IMR-90 (cell line): ENCODE results near the gene BRINP1. TPM values are rescaled to one million over a fixed set of nuclear protein-coding genes. Genes with fewer than 3 reads are reported as not detected.

Experiments
- ATAC-seq: fragments of 200-7000 bp; cut with Tn5 transposase; 2 replicates; pipeline ENCODE4 v1.9.1; 2020; ENCODE audit warnings: low read depth, mild to moderate bottlenecking, moderate library complexity
- BruUV-seq: library from RNA; stranded (reverse); fragments of 400-500 nt; replicated peaks from 2 replicates; lab custom pipeline; 2021; lab: Mats Ljungman, UMichigan
- CTCF ChIA-PET: fragments of 300-600 bp; formaldehyde crosslinking; extraction: SDS; loops from one replicate; lab custom pipeline; 2021; ENCODE audit warnings: antibody characterized with exemption; lab: Yijun Ruan, JAX
- POLR2A ChIA-PET: fragments of 300-600 bp; sonication (Branson Sonifier 250); formaldehyde crosslinking; loops from one replicate; lab custom pipeline; 2022; ENCODE audit warnings: antibody characterized with exemption; ENCODE audit not compliant: unreplicated experiment; lab: Charles Lee
- DNase-seq: peaks from one replicate; pipeline ENCODE4 v3.0.0; 2013
- H2AFZ ChIP-seq: replicated peaks from 2 replicates; pipeline ENCODE3; 2013; ENCODE audit warnings: low read length, mild to moderate bottlenecking; ENCODE audit not compliant: poor library complexity
- H2AK5ac ChIP-seq: 2 replicates; pipeline ENCODE4 v1.6.1; 2013; ENCODE audit warnings: low read depth, low read length, inconsistent platforms
- H2AK9ac ChIP-seq: replicated peaks from 2 replicates; pipeline ENCODE3; 2013; ENCODE audit warnings: mild to moderate bottlenecking, low read depth, low read length, moderate library complexity; ENCODE audit not compliant: poor library complexity
- H2BK120ac ChIP-seq: 2 replicates; pipeline ENCODE4 v1.6.1; 2013; ENCODE audit warnings: low read depth, low read length, inconsistent platforms
- H2BK15ac ChIP-seq: 3 replicates; pipeline ENCODE4 v1.6.1; 2013; ENCODE audit warnings: low read depth, low read length, inconsistent platforms
- H2BK20ac ChIP-seq: 2 replicates; pipeline ENCODE4 v1.6.1; 2013; ENCODE audit warnings: low read depth, mild to moderate bottlenecking, inconsistent platforms, low read length, moderate library complexity
- H2BK5ac ChIP-seq: 2 replicates; pipeline ENCODE4 v1.6.1; 2013; ENCODE audit warnings: mild to moderate bottlenecking, low read depth, low read length, inconsistent platforms; ENCODE audit not compliant: poor library complexity, severe bottlenecking
- H3K14ac ChIP-seq: replicated peaks from 2 replicates; pipeline ENCODE4 v1.6.1; 2013; ENCODE audit warnings: low read depth, low read length, inconsistent platforms
- H3K18ac ChIP-seq: 2 replicates; pipeline ENCODE4 v1.6.1; 2013; ENCODE audit warnings: low read depth, low read length, control low read depth
- H3K23ac ChIP-seq: 2 replicates; pipeline ENCODE4 v1.6.1; 2013; ENCODE audit warnings: low read depth, low read length, inconsistent platforms
- H3K27ac ChIP-seq: 2 replicates; pipeline ENCODE4 v1.5.1; 2013; ENCODE audit warnings: mild to moderate bottlenecking, control low read depth, low read length; ENCODE audit not compliant: insufficient read depth
- H3K27me3 ChIP-seq: 2 replicates; pipeline ENCODE4 v1.6.1; 2013; ENCODE audit warnings: low read length; ENCODE audit not compliant: control insufficient read depth, insufficient read depth
- H3K36me3 ChIP-seq: 2 replicates; pipeline ENCODE4 v1.6.1; 2013; ENCODE audit warnings: low read length, mixed read lengths; ENCODE audit not compliant: control insufficient read depth, insufficient read depth
- H3K4ac ChIP-seq: 2 replicates; pipeline ENCODE4 v1.6.1; 2013; ENCODE audit warnings: low read depth, low read length, inconsistent platforms
- H3K4me1 ChIP-seq: 2 replicates; pipeline ENCODE4 v1.6.1; 2013; ENCODE audit warnings: low read length, mixed read lengths; ENCODE audit not compliant: control insufficient read depth, insufficient read depth
- H3K4me2 ChIP-seq: 2 replicates; pipeline ENCODE4 v1.6.1; 2013; ENCODE audit warnings: low read depth, mild to moderate bottlenecking, control low read depth, low read length, moderate library complexity
- H3K4me3 ChIP-seq: 2 replicates; pipeline ENCODE4 v1.5.1; 2013; ENCODE audit warnings: low read depth, mild to moderate bottlenecking, control low read depth, low read length, moderate library complexity; ENCODE audit not compliant: insufficient read depth
- H3K56ac ChIP-seq: 2 replicates; pipeline ENCODE4 v1.6.1; 2013; ENCODE audit warnings: low read length, inconsistent platforms; ENCODE audit not compliant: insufficient read depth; ENCODE audit errors: extremely low read depth
- H3K79me1 ChIP-seq, 2 experiments: 2 replicates each; pipeline ENCODE4 v1.6.1; 2013; ENCODE audit warnings: low read length in 2 of 2, inconsistent platforms in 1 of 2, low read depth in 1 of 2
- H3K9ac ChIP-seq: 2 replicates; pipeline ENCODE4 v1.6.1; 2013; ENCODE audit warnings: low read depth, low read length, control low read depth
- H3K9me1 ChIP-seq: 2 replicates; pipeline ENCODE4 v1.6.1; 2013; ENCODE audit warnings: low read length, inconsistent platforms; ENCODE audit not compliant: insufficient read depth
- H3K9me3 ChIP-seq: 2 replicates; pipeline ENCODE4 v1.6.1; 2013; ENCODE audit warnings: low read length; ENCODE audit not compliant: control insufficient read depth, insufficient read depth
- H4K20me1 ChIP-seq: 2 replicates; pipeline ENCODE4 v1.6.1; 2013; ENCODE audit warnings: low read length, inconsistent platforms; ENCODE audit not compliant: insufficient read depth
- H4K5ac ChIP-seq: 2 replicates; pipeline ENCODE4 v1.6.1; 2013; ENCODE audit warnings: mild to moderate bottlenecking, low read depth, low read length, control low read depth
- H4K8ac ChIP-seq, 2 experiments: 2 replicates each; pipeline ENCODE4 v1.6.1; 2013; ENCODE audit warnings: low read depth in 2 of 2, low read length in 2 of 2, control low read depth in 1 of 2, inconsistent platforms in 1 of 2
- H4K91ac ChIP-seq: 2 replicates; pipeline ENCODE4 v1.6.1; 2013; ENCODE audit warnings: low read depth, low read length, inconsistent platforms; ENCODE audit not compliant: insufficient read depth
- BHLHE40 ChIP-seq: fragments of 150-350 bp; IDR thresholded peaks from 2 replicates; pipeline ENCODE4 v1.6.1; 2016; ENCODE audit warnings: mild to moderate bottlenecking, low read depth, low read length
- CEBPB ChIP-seq: IDR thresholded peaks from 2 replicates; pipeline ENCODE4 v1.6.1; 2012; ENCODE audit warnings: low read depth, low read length, improper control_type of control experiment
- CHD1 ChIP-seq: IDR thresholded peaks from 2 replicates; pipeline ENCODE4 v1.6.1; 2012; ENCODE audit warnings: low read depth, low read length, improper control_type of control experiment
- CTCF ChIP-seq: conservative IDR thresholded peaks from 2 replicates; pipeline ENCODE4 v1.5.1; 2012; ENCODE audit warnings: mild to moderate bottlenecking, low read depth, low read length, improper control_type of control experiment
- ELK1 ChIP-seq: fragments of 150-350 bp; IDR thresholded peaks from 2 replicates; pipeline ENCODE4 v1.6.1; 2016; ENCODE audit warnings: low read depth, mild to moderate bottlenecking, low read length, moderate library complexity, borderline replicate concordance
- FOS ChIP-seq: fragments of 150-350 bp; IDR thresholded peaks from 2 replicates; pipeline ENCODE4 v1.6.1; 2016; ENCODE audit warnings: low read depth, low read length
- MAFK ChIP-seq: IDR thresholded peaks from 2 replicates; pipeline ENCODE4 v1.6.1; 2012; ENCODE audit warnings: low read depth, low read length, improper control_type of control experiment
- MAZ ChIP-seq: IDR thresholded peaks from 2 replicates; pipeline ENCODE4 v1.6.1; 2012; ENCODE audit warnings: low read depth, mild to moderate bottlenecking, low read length, improper control_type of control experiment, moderate library complexity, borderline replicate concordance
- NFE2L2 ChIP-seq: fragments of 150-350 bp; IDR thresholded peaks from 2 replicates; pipeline ENCODE4 v1.6.1; 2016; ENCODE audit warnings: low read depth, mild to moderate bottlenecking, low read length
- RAD21 ChIP-seq: IDR thresholded peaks from 2 replicates; pipeline ENCODE4 v1.6.1; 2012; ENCODE audit warnings: low read length, improper control_type of control experiment
- RCOR1 ChIP-seq: IDR thresholded peaks from 2 replicates; pipeline ENCODE4 v1.6.1; 2012; ENCODE audit warnings: mild to moderate bottlenecking, low read length, improper control_type of control experiment; ENCODE audit not compliant: insufficient replicate concordance
- RFX5 ChIP-seq: IDR thresholded peaks from 2 replicates; pipeline ENCODE4 v1.8.0; 2012; ENCODE audit warnings: low read depth, mild to moderate bottlenecking, low read length, moderate library complexity
- SMC3 ChIP-seq: fragments of 150-350 bp; IDR thresholded peaks from 2 replicates; pipeline ENCODE4 v1.6.1; 2016; ENCODE audit warnings: low read depth, mild to moderate bottlenecking, antibody characterized with exemption, low read length, moderate library complexity
- WGBS, 2 experiments: methylation state at CpG; one replicate each; pipeline versions ENCODE4 v1.1.5 to v1.1.7; 2013; ENCODE audit warnings: missing lambda C conversion rate in 2 of 2; ENCODE audit not compliant: insufficient read length in 1 of 2; ENCODE audit errors: extremely low coverage in 2 of 2; 5-methylcytosine and 5-hydroxymethylcytosine counted together
- dilution Hi-C: fragments of 300-500 bp; cut with HindIII; formaldehyde crosslinking; loops from one replicate; pipeline ENCODE4 v1.14.3; 2018; ENCODE audit warnings: low sequenced_read_pairs; ENCODE audit not compliant: unreplicated experiment
- in situ Hi-C: fragments of 300-500 bp; cut with MboI; formaldehyde crosslinking; loops from 3 replicates; pipeline ENCODE4 v1.14.3; 2019; ENCODE audit warnings: low sequenced_read_pairs, inconsistent platforms, mixed read lengths
- intact Hi-C: fragments of 100-400 bp; cut with micrococcal nuclease; formaldehyde crosslinking; loops from 2 replicates; pipeline ENCODE4 v1.10.0; 2022
- polyA plus RNA-seq, 3 experiments: library from polyadenylated mRNA; depleted of rRNA; stranded (reverse); fragments of >200 nt; gene quantifications; 2 replicates each; pipeline ENCODE4 v1.2.3, GENCODE V29; 2012; ENCODE audit warnings: low replicate concordance in 1 of 3
- total RNA-seq: library from RNA; depleted of rRNA; stranded (reverse); fragments of >200 nt; gene quantifications from 2 replicates; pipeline ENCODE4 v1.2.3, GENCODE V29; 2012

The BRINP1 gene
- total and polyA plus RNA-seq, 2 of the 4 experiments (the other 2 are of a cell fraction) = under 0.01 TPM; not detected in 1

GRCh38 chr9:119284587-119285337 is 84.5 kb downstream of the BRINP1 start:
- POLR2A ChIA-PET = no interaction called here
- H3K4me2 ChIP-seq = no peak overlapping the region
- H3K4me3 ChIP-seq = no peak overlapping the region
- H2BK15ac ChIP-seq = no peak overlapping the region
- H3K56ac ChIP-seq = no peak overlapping the region
- H3K27me3 ChIP-seq = no peaks in the 10 kb centered on the region
- no peaks in the 10 kb centered on the region for H3K4me1 ChIP-seq
- H3K9me3 ChIP-seq = peaks cover 10% of the 10 kb centered on the region
- H2AFZ ChIP-seq = no peak overlapping the region
- H4K20me1 ChIP-seq = no peaks in the 10 kb centered on the region
- no peak overlapping the region for H2BK120ac ChIP-seq
- no peaks in the 10 kb centered on the region for H3K9me1 ChIP-seq
- H3K18ac ChIP-seq = no peak overlapping the region
- intact Hi-C loops (no loop called here), dilution Hi-C loops (no loop called here), in situ Hi-C loops (no loop called here)
- no peak overlapping the region for H2AK5ac ChIP-seq
- no peak overlapping the region for H4K91ac ChIP-seq
- H2BK20ac ChIP-seq = no peak overlapping the region
- no peak for ATAC-seq
- no peak overlapping the region for H3K9ac ChIP-seq
- H3K4ac ChIP-seq = no peak overlapping the region
- no peak overlapping the region for H4K5ac ChIP-seq
- no peaks in the 10 kb centered on the region for H3K36me3 ChIP-seq
- no peak overlapping the region for H2AK9ac ChIP-seq
- H2BK5ac ChIP-seq = no peak overlapping the region
- no peak overlapping the region for H3K14ac ChIP-seq
- no peak overlapping the region for H3K23ac ChIP-seq
- WGBS, 2 experiments = 33% methylated on average over 3 of the region's 12 CpGs; no CpG with 5 or more reads in 1 of the 2 experiments
- H3K27ac ChIP-seq = no peak overlapping the region
- CTCF ChIA-PET = no interaction called here
- DNase-seq = no peak
- TF ChIP-seq CEBPB = no peak
- TF ChIP-seq RFX5 = no peak
- no peak for TF ChIP-seq CTCF
- no peak for TF ChIP-seq MAFK
- no peak for TF ChIP-seq RAD21
- no peak for TF ChIP-seq ELK1
- no peak for TF ChIP-seq MAZ
- no peak for TF ChIP-seq NFE2L2
- TF ChIP-seq CHD1 = no peak
- TF ChIP-seq SMC3 = no peak
- TF ChIP-seq BHLHE40 = no peak
- no peak for TF ChIP-seq RCOR1
- TF ChIP-seq FOS = no peak
- H4K8ac ChIP-seq = no peak overlapping the region
- H3K79me1 ChIP-seq = no peaks in the 10 kb centered on the region
- BruUV-seq = no TSS peak
